ENCODE data around the gene MARCOL.
A peak's percentile ranks its signal among the peaks of the same experiment; 100 is the strongest.

Gene MARCOL

GRCh38 chr5:148290271-148291195 is 52.2 kb downstream of the MARCOL start:
- TF ChIP-seq CTCF (IDR thresholded peaks at IDR 0.05; ENCODE audit: insufficient read depth, low read depth, low read length, missing control alignments), result peak; percentile 66
- peak; percentile 46 for DNase-seq (ENCODE audit: low read depth)
- no peak overlapping the region for H3K4me3 ChIP-seq (ENCODE audit: low read length)
